SK-N-MC (cell line): Measurements from ENCODE around the gene MUC7.
A peak's percentile ranks its signal among the peaks of the same experiment; 100 is the strongest.

Experiments
- DNase-seq: peaks from one replicate; pipeline ENCODE4 v3.0.0-alpha.2; 2011; ENCODE audit warnings: low read depth, low spot score
- H3K27ac ChIP-seq: fragments of 200-600 bp; sonication (generic); 2 replicates; pipeline ENCODE4 v1.5.1; 2016; ENCODE audit warnings: mixed run types
- H3K36me3 ChIP-seq: fragments of 200-600 bp; sonication (generic); 2 replicates; pipeline ENCODE4 v1.6.1; 2017; ENCODE audit warnings: antibody characterized with exemption, low read length, mixed read lengths; ENCODE audit not compliant: insufficient read depth
- H3K4me3 ChIP-seq: fragments of 200-600 bp; sonication (generic); 2 replicates; pipeline ENCODE4 v1.5.1; 2016
- H3K9ac ChIP-seq: fragments of 200-600 bp; sonication (generic); 2 replicates; pipeline ENCODE4 v1.8.0; 2017; ENCODE audit warnings: mixed run types, mixed read lengths; ENCODE audit not compliant: insufficient read length
- H3K9me3 ChIP-seq: fragments of 200-600 bp; sonication (generic); 2 replicates; pipeline ENCODE4 v1.6.1; 2017; ENCODE audit warnings: low read depth, mild to moderate bottlenecking, antibody characterized with exemption, low read length, moderate library complexity, mixed read lengths
- EZH2 ChIP-seq: fragments of 200-600 bp; sonication (generic); IDR thresholded peaks from one replicate; pipeline ENCODE4 v1.6.1; 2017; ENCODE audit warnings: antibody characterized with exemption
- FOXP2 ChIP-seq: optimal IDR thresholded peaks from 2 replicates; pipeline ENCODE3; 2011; ENCODE audit warnings: mild to moderate bottlenecking, moderate library complexity; ENCODE audit not compliant: insufficient read depth; ENCODE audit errors: extremely low read length, control extremely low read depth
- POLR2AphosphoS5 ChIP-seq: IDR thresholded peaks from 2 replicates; pipeline ENCODE4 v1.6.1; 2012; ENCODE audit warnings: mild to moderate bottlenecking, low read depth, low read length, borderline replicate concordance

MUC7 gene

DNA sequence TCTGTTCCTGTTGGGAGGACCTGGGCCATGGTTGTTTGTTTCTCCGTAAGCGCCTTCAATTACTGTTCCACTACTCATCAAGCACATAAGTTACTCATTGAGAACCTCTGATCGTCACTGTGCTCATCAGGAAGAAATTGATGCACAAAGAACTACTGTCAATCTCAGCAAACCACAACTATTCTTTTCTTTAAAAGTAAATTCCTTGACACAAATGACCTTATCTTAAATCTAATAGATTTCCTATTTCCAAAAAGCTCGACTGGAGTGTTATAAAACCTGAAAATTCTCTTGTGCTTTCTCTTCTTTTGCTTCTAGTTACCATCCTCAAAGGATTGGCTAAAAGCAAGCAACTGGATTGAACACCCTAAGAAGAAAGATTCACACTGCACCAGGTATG lies at the start of gene MUC7:
MUC7 (plus strand) TSS at position 301 of the 400 bp plus-strand sequence. CDS start 1,825 bp downstream, outside the sequence.
- H3K9ac ChIP-seq: no peak within 1 kb of the TSS
- H3K27ac ChIP-seq: no peak within 1 kb of the TSS
- H3K36me3 ChIP-seq: no peaks in the 10 kb centered on the region
- H3K9me3 ChIP-seq: no peaks in the 10 kb centered on the region
- H3K4me3 ChIP-seq: no peak within 1 kb of the TSS
- DNase-seq: no peak
- no peak for TF ChIP-seq EZH2
- TF ChIP-seq FOXP2: no peak
- TF ChIP-seq POLR2AphosphoS5: no peak

DNA sequence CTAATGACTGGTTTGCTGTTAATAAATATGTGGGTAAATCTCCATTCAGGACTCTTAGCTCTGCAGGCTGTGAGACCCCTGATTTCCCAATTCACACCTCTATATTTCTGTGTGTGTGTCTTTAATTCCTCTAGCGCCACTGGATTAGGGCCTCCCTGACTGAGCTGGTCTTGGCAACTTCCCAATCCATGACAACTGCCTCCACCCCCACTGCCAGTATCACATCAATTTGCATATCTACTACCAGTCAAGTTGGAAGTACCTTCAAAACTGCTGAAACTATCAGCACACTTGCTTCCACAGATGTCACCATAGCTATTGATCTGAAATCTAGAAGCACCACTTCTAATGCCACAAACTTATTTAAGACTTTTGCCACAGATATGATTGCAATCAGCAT lies 46.7 kb upstream of the MUC7 start:
- no peak overlapping the region for H3K9ac ChIP-seq
- no peaks in the 10 kb centered on the region for H3K36me3 ChIP-seq
- no peak for TF ChIP-seq FOXP2
- TF ChIP-seq EZH2: no peak
- no peak for TF ChIP-seq POLR2AphosphoS5
- no peak overlapping the region for H3K27ac ChIP-seq
- no peak overlapping the region for H3K4me3 ChIP-seq
- no peak for DNase-seq
- H3K9me3 ChIP-seq: no peaks in the 10 kb centered on the region

DNA sequence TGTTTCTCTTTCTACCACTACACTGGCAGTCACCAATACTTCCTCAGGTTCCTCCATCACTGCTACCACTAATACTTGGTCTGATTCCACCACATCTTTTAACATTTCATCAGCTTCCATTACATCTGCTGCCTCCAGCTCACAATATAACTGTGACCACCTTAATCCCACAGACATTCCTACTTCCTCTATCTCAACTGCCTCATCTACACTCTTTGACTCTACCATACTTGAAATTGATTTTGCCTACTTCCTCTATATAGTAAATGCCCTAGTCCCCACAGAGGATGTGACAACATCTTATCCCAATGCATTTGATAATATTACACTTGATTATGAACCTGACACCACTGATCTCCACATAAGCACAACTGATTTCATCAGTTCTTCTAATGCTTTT lies 45.2 kb upstream of the MUC7 start:
- no peak overlapping the region for H3K9ac ChIP-seq
- no peaks in the 10 kb centered on the region for H3K9me3 ChIP-seq
- DNase-seq: no peak
- no peak overlapping the region for H3K27ac ChIP-seq
- H3K36me3 ChIP-seq: no peaks in the 10 kb centered on the region
- no peak overlapping the region for H3K4me3 ChIP-seq
- TF ChIP-seq FOXP2: no peak
- TF ChIP-seq POLR2AphosphoS5: no peak
- TF ChIP-seq EZH2: no peak

DNA sequence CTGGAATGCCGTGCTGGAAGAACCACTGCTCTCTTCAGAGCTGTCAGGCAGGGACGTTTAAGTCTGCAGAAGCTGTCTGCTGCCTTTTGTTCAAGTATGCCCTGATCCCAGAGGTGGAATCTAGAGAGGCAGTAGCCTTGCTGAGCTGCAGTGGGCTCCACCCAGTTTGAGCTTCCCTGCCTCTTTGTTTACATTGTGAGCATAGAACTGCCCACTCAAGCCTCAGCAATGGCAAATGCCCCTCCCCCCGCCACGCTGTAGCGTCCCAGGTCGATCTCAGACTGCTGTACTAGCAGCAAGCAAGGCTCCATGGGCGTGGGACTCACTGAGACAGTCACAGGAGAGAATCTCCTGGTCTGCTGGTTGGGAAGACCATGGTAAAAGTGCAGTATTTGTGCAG lies 34.8 kb upstream of the MUC7 start:
- H3K9me3 ChIP-seq: no peaks in the 10 kb centered on the region
- H3K36me3 ChIP-seq: no peaks in the 10 kb centered on the region
- no peak overlapping the region for H3K27ac ChIP-seq
- no peak overlapping the region for H3K4me3 ChIP-seq
- TF ChIP-seq EZH2 (no peak), FOXP2 (no peak), POLR2AphosphoS5 (no peak)
- no peak for DNase-seq
- H3K9ac ChIP-seq: no peak overlapping the region

DNA sequence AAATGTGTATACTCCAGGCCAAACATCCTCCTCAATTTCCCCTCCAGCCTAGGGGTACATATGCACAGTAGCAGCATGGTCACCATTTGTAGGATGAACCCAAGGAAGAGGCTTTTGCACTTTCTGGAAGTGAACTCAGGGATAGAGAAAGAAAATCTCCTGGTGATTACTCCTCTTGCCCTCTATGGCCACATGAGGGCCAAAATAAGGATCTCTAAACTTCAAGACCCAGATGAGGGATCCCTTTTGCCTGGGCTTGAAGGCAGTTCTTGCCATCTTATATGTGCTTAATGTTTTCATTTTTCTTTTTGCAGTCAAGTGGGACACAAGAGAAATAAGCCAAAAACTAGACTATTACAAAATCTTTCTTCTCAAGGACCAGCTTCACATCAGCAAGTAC lies 29.5 kb upstream of the MUC7 start:
- no peak for TF ChIP-seq POLR2AphosphoS5
- no peak for TF ChIP-seq FOXP2
- no peak for TF ChIP-seq EZH2
- H3K9me3 ChIP-seq: no peaks in the 10 kb centered on the region
- no peaks in the 10 kb centered on the region for H3K36me3 ChIP-seq
- no peak overlapping the region for H3K4me3 ChIP-seq
- no peak overlapping the region for H3K27ac ChIP-seq
- no peak overlapping the region for H3K9ac ChIP-seq
- DNase-seq: no peak

DNA sequence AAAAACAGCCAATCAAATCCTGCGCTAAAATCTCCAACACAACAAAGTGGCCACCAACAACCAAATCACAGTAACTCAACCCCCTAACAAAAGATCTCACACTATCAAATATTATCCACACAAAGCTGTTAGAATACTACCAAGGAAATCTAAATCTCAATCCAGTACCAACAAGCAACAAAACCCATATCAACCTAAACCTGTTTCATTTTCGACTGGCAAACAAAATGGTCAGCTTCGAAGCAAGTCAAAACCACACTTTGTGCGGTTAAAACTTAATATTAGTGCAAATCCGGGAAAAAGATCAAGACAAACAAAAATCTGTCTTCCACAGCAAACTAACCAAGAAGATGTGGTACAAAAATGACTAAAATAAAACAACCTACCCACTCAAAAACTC lies 28.7 kb upstream of the MUC7 start:
- H3K9me3 ChIP-seq: no peaks in the 10 kb centered on the region
- TF ChIP-seq EZH2 (no peak), POLR2AphosphoS5 (no peak), FOXP2 (no peak)
- no peak overlapping the region for H3K27ac ChIP-seq
- H3K4me3 ChIP-seq: no peak overlapping the region
- no peak for DNase-seq
- no peaks in the 10 kb centered on the region for H3K36me3 ChIP-seq
- H3K9ac ChIP-seq: no peak overlapping the region

DNA sequence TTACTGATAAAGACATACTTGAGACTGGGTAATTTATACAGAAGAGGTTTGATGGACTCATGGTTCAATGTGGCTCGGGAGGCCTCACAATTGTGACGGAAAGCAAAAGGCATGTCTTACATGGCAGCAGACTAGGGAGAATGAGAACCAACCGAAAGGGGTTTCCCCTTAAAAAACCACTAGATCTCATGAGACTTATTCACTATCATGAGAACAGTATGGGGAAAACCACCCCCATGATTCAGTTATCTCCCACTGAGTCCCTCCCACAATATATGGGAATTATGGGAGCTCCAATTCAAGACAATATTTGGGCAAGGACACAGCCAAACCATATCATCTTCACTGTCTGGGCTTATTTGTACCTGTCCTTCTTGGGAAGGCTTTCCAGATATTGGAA lies 22.8 kb upstream of the MUC7 start:
- no peak for TF ChIP-seq EZH2
- no peak for TF ChIP-seq FOXP2
- no peak for TF ChIP-seq POLR2AphosphoS5
- no peaks in the 10 kb centered on the region for H3K36me3 ChIP-seq
- no peaks in the 10 kb centered on the region for H3K9me3 ChIP-seq
- no peak for DNase-seq
- H3K4me3 ChIP-seq: no peak overlapping the region
- no peak overlapping the region for H3K9ac ChIP-seq
- H3K27ac ChIP-seq: no peak overlapping the region

DNA sequence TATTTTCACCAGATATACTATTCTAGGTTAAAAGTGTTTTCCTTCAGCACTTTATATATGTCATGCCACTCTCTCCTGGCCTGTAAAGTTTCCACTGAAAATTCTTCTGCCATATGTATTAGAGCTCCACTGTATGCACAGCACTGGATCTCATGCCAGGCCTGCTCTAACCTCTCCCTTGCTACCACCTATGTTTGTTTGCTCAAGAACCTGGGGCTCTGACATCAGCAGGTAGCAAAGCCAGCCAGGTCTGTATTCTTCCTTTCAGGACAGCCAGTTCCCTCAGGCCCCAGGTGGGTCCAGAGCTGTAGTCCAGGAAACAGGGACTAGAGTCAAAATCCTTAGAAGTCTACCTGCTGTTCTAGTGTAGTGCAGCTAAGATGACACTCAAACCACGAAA lies 19.1 kb upstream of the MUC7 start:
- DNase-seq: no peak
- H3K27ac ChIP-seq: no peak overlapping the region
- H3K9ac ChIP-seq: no peak overlapping the region
- no peaks in the 10 kb centered on the region for H3K36me3 ChIP-seq
- no peak overlapping the region for H3K4me3 ChIP-seq
- H3K9me3 ChIP-seq: no peaks in the 10 kb centered on the region
- TF ChIP-seq EZH2: no peak
- TF ChIP-seq FOXP2: no peak
- TF ChIP-seq POLR2AphosphoS5: no peak

DNA sequence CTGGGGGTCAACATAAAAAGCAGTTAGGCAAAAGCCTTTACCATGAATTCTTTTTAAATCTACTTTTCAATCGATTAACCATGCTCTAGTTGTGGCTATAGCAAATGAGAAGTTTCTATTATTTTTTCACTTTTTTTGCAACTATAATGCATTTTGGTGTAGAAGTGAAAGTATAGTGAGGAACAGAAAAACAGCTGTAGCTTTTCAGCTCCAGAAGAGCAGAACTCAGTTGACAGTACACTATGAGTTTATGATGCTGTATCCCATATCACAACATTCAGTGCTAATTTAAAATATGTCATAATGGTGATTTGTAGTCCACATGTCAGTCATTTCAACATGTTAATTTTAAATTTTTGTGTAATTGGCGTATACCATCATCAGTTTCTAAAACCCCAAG lies 8.7 kb upstream of the MUC7 start:
- TF ChIP-seq FOXP2: no peak
- TF ChIP-seq POLR2AphosphoS5: no peak
- TF ChIP-seq EZH2: no peak
- H3K36me3 ChIP-seq: no peaks in the 10 kb centered on the region
- H3K9me3 ChIP-seq: no peaks in the 10 kb centered on the region
- no peak overlapping the region for H3K9ac ChIP-seq
- no peak for DNase-seq
- no peak overlapping the region for H3K4me3 ChIP-seq
- H3K27ac ChIP-seq: no peak overlapping the region

DNA sequence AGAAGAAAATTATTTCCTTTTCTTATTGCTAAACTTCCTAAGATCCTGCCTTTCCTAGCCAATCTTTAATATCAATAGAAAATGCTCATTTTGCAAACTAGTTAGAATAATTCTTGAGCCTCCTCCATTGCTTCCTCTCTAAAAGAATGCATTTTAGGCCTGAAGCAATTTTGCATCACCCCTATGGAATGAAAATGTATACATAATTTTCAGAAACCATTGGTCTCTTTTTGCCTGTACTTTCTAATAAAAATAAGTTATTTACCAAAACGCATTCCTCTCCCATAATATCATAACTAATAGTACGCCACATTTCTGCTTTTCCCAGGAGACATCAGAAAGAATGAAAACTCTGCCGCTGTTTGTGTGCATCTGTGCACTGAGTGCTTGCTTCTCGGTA lies 1.7 kb downstream of the MUC7 start:
- H3K9ac ChIP-seq: peak overlapping the region; percentile 6
- no peaks in the 10 kb centered on the region for H3K9me3 ChIP-seq
- peak; percentile 66 for DNase-seq
- TF ChIP-seq POLR2AphosphoS5 (no peak), EZH2 (no peak), FOXP2 (no peak)
- peak overlapping the region; percentile 77 for H3K27ac ChIP-seq
- no peaks in the 10 kb centered on the region for H3K36me3 ChIP-seq
- H3K4me3 ChIP-seq: peak overlapping the region; percentile 49
